OCI-LY7 (cell line): ENCODE measurements around the gene CCNL2. TPM values are rescaled to one million over a fixed set of nuclear protein-coding genes. Genes with fewer than 3 reads are reported as not detected.

Experiments used
- BruUV-seq: library from RNA; stranded (reverse); fragments of 400-500 nt; replicated peaks from 2 replicates; lab custom pipeline; 2021; lab: Mats Ljungman, UMichigan
- CTCF ChIA-PET: fragments of 300-600 bp; sonication (Branson Sonifier 250); formaldehyde crosslinking; loops from one replicate; lab custom pipeline; 2022; ENCODE audit warnings: antibody characterized with exemption; ENCODE audit not compliant: unreplicated experiment; lab: Charles Lee
- POLR2A ChIA-PET: fragments of 300-600 bp; sonication (Branson Sonifier 250); formaldehyde crosslinking; loops from one replicate; lab custom pipeline; 2022; ENCODE audit warnings: antibody characterized with exemption; lab: Charles Lee
- DNase-seq: peaks from one replicate; pipeline ENCODE4 v3.0.0-alpha.2; 2015; ENCODE audit warnings: low spot score
- H2AFZ ChIP-seq: fragments of 200-600 bp; sonication (generic), shearing (Covaris generic); 2 replicates; pipeline ENCODE4 v1.6.1; 2014; ENCODE audit warnings: mild to moderate bottlenecking, antibody characterized with exemption, low read length, moderate library complexity
- H3K27ac ChIP-seq: fragments of 200-600 bp; sonication (generic); 2 replicates; pipeline ENCODE4 v1.5.1; 2014; ENCODE audit warnings: mixed run types, low read depth, mild to moderate bottlenecking, moderate library complexity, low read length, inconsistent platforms; ENCODE audit not compliant: poor library complexity, severe bottlenecking
- H3K36me3 ChIP-seq: fragments of 200-600 bp; sonication (generic); 2 replicates; pipeline ENCODE4 v1.6.1; 2014; ENCODE audit warnings: mild to moderate bottlenecking, antibody characterized with exemption, low read length, moderate library complexity, mixed read lengths; ENCODE audit not compliant: insufficient read depth
- H3K4me1 ChIP-seq: fragments of 200-600 bp; sonication (generic); 2 replicates; pipeline ENCODE4 v1.5.1; 2014; ENCODE audit warnings: mild to moderate bottlenecking, low read length; ENCODE audit not compliant: insufficient read depth, poor library complexity, severe bottlenecking
- H3K4me2 ChIP-seq: fragments of 200-600 bp; sonication (generic); 2 replicates; pipeline ENCODE4 v1.6.1; 2014; ENCODE audit warnings: mild to moderate bottlenecking, low read length
- H3K4me3 ChIP-seq: fragments of 200-600 bp; sonication (generic); 2 replicates; pipeline ENCODE4 v1.5.1; 2014; ENCODE audit warnings: mild to moderate bottlenecking, low read depth, low read length; ENCODE audit not compliant: poor library complexity, severe bottlenecking
- H3K79me2 ChIP-seq: fragments of 200-600 bp; sonication (generic); 2 replicates; pipeline ENCODE4 v1.6.1; 2016; ENCODE audit warnings: low read depth, mild to moderate bottlenecking, low read length, moderate library complexity, mixed read lengths; ENCODE audit not compliant: insufficient read depth
- H3K9me2 ChIP-seq: fragments of 200-600 bp; sonication (generic); 2 replicates; pipeline ENCODE4 v1.6.1; 2016; ENCODE audit warnings: mild to moderate bottlenecking, low read length, mixed read lengths; ENCODE audit not compliant: insufficient read depth
- H3K9me3 ChIP-seq: fragments of 200-600 bp; sonication (generic); 2 replicates; pipeline ENCODE4 v1.6.1; 2014; ENCODE audit warnings: mild to moderate bottlenecking, mixed run types, low read length, mixed read lengths
- H4K20me1 ChIP-seq: fragments of 200-600 bp; sonication (generic); 2 replicates; pipeline ENCODE4 v1.6.1; 2014; ENCODE audit warnings: mild to moderate bottlenecking, antibody characterized with exemption, low read length, moderate library complexity, mixed read lengths; ENCODE audit not compliant: insufficient read depth
- EZH2phosphoT487 ChIP-seq: fragments of 200-600 bp; sonication (generic); IDR thresholded peaks from 2 replicates; pipeline ENCODE4 v1.6.1; 2018; ENCODE audit warnings: low read depth, borderline replicate concordance, mild to moderate bottlenecking, mixed run types, antibody characterized with exemption, low read length, moderate library complexity, mixed read lengths
- intact Hi-C: fragments of 100-400 bp; cut with micrococcal nuclease; formaldehyde crosslinking; loops from one replicate; pipeline ENCODE4 v1.10.0; 2022; ENCODE audit not compliant: unreplicated experiment
- total RNA-seq, 2 experiments: library from RNA; depleted of rRNA in 1 of 2; stranded (reverse); fragments of >200 nt in 1 of 2; shearing (Covaris generic) in 1 of 2; gene quantifications; 2 replicates each; pipeline ENCODE4 v1.2.3, GENCODE V29; 2014 to 2022
- TF ChIP-seq, protein P1 (sequence below): fragments of 200-600 bp; sonication (generic); conservative IDR thresholded peaks from 2 replicates; pipeline ENCODE4 v1.5.1; 2014; ENCODE audit warnings: mild to moderate bottlenecking, antibody characterized with exemption, low read length, moderate library complexity, mixed read lengths

The CCNL2 gene
- total RNA-seq, 2 experiments from 2014 or later, result 213 to 307 TPM

DNA sequence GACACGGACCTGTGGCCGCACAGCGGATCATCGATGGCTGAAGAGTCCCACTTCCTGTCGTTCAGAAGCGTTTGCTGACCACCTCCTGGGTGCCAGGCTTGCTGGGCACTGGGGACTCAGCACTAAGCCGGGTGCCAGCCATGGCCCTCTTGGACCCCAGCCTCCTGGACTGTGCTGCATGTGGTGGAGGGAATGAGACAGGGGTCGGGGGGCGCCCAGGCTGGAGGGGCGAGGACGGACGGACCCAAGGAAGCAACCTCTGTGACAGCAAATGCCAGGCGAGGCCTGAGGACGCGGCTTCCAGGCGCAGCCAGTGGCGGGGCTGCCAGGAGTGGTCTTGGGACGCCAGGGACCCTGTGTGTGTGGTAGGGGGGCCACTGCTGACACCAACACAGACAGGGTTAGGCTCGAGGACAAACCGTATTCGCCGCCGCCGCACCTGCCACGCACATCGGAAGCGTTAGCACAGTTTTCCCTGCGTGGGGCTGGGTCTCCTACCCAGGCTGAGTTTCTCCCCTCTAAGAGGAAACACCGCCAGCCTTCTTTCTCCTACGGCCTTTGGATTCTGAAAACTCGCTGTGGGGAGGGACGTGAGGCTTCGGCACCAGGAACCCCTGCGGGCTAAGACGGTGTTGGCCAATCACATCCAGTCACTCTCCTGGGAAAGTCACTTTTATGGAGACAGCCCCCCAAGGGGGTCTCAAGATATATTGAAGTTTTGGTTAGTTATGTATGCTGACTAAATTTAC is 37.7 kb downstream of the CCNL2 start:
- Histone ChIP-seq H4K20me1 (no peaks in the 10 kb centered on the region), H3K4me3 (no peak overlapping the region), H3K9me3 (peaks cover 8% of the 10 kb centered on the region), H3K4me2 (no peak overlapping the region), H2AFZ (no peak overlapping the region), H3K9me2 (no peaks in the 10 kb centered on the region), H3K4me1 (no peaks in the 10 kb centered on the region), H3K27ac (no peak overlapping the region), H3K36me3 (no peaks in the 10 kb centered on the region), H3K79me2 (no peaks in the 10 kb centered on the region)
- no TSS peak for BruUV-seq
- DNase-seq, result no peak
- intact Hi-C loops, result no loop called here
- POLR2A ChIA-PET, result no interaction called here
- CTCF ChIA-PET, result no interaction called here
- no peak for TF ChIP-seq EZH2phosphoT487
- TF ChIP-seq, protein P1, sequence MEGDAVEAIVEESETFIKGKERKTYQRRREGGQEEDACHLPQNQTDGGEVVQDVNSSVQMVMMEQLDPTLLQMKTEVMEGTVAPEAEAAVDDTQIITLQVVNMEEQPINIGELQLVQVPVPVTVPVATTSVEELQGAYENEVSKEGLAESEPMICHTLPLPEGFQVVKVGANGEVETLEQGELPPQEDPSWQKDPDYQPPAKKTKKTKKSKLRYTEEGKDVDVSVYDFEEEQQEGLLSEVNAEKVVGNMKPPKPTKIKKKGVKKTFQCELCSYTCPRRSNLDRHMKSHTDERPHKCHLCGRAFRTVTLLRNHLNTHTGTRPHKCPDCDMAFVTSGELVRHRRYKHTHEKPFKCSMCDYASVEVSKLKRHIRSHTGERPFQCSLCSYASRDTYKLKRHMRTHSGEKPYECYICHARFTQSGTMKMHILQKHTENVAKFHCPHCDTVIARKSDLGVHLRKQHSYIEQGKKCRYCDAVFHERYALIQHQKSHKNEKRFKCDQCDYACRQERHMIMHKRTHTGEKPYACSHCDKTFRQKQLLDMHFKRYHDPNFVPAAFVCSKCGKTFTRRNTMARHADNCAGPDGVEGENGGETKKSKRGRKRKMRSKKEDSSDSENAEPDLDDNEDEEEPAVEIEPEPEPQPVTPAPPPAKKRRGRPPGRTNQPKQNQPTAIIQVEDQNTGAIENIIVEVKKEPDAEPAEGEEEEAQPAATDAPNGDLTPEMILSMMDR, result no peak

DNA sequence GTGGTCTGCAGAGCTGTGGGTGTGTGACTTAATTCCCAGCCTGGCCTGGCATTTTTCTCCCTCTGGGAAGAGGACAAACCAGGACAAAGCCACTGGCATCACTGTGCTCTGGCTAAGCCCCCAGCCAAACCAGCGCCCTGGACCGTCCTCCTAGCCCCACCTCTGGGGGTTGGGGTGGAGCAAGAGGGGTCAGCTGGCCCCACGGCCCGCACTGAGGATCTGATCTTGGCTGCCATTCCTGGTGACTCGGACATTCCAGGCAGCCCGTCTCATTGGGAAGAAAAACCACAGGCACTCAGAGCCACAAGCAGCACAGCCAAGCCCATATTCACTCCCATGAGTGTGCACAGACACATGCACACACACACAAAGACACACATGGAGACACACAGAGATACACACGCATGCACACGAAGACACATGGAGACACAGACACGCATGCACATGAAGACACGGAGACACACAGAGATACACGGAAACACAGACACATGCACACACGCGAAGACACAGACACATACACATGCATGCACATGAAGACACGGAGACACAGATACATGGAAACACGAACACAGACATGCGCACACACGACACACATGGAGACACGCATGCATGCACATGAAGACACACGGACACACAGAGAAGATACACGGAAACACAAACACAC is 38.5 kb downstream of the CCNL2 start:
- H2AFZ ChIP-seq, result no peak overlapping the region
- DNase-seq, result no peak
- BruUV-seq, result no TSS peak
- H3K9me3 ChIP-seq, result no peaks in the 10 kb centered on the region
- no peaks in the 10 kb centered on the region for H3K36me3 ChIP-seq
- H3K4me2 ChIP-seq, result no peak overlapping the region
- TF ChIP-seq, protein P1, result no peak
- TF ChIP-seq EZH2phosphoT487, result no peak
- ChIA-PET CTCF (no interaction called here), POLR2A (no interaction called here)
- no peaks in the 10 kb centered on the region for H4K20me1 ChIP-seq
- H3K4me1 ChIP-seq, result no peaks in the 10 kb centered on the region
- H3K79me2 ChIP-seq, result no peaks in the 10 kb centered on the region
- H3K27ac ChIP-seq, result no peak overlapping the region
- H3K9me2 ChIP-seq, result no peaks in the 10 kb centered on the region
- H3K4me3 ChIP-seq, result no peak overlapping the region
- intact Hi-C loops, result no loop called here
